Testis (tissue), 2 donors: ENCODE results near the gene CNOT10.

Source experiments
- CTCF ChIP-seq, 3 experiments: fragments of 450-650 bp in 2 of 3; fragments of 200-600 bp in 1 of 3; sonication (generic) in 1 of 3; IDR thresholded peaks; one replicate each; pipeline ENCODE4 v1.5.1; 2016 to 2019; ENCODE audit warnings: antibody characterized with exemption in 3 of 3, mild to moderate bottlenecking in 2 of 3, moderate library complexity in 1 of 3
- POLR2A ChIP-seq: fragments of 450-650 bp; IDR thresholded peaks from one replicate; pipeline ENCODE4 v1.6.1; 2017; ENCODE audit warnings: antibody characterized with exemption, mild to moderate bottlenecking, moderate library complexity

- TF ChIP-seq CTCF (IDR thresholded peaks at IDR 0.05), result no peak
- TF ChIP-seq POLR2A, result no peak
Measured at GRCh38 chr3:32820430-32820829, 135.4 kb downstream of the CNOT10 start.
